ENCODE data around the gene MMP7. TPM values are rescaled to one million over a fixed set of nuclear protein-coding genes. Genes with fewer than 3 reads are reported as not detected.

MMP7 gene
- total RNA-seq, 1 experiment from 2014 or later: not detected

- Histone ChIP-seq H2BK20ac (ENCODE audit: low read depth, low read length, poor library complexity, severe bottlenecking) (no peak overlapping the region), H2BK5ac (ENCODE audit: insufficient read length, low read length) (no peak overlapping the region), H3K14ac (ENCODE audit: insufficient read depth, low read length) (no peak overlapping the region), H2BK12ac (ENCODE audit: insufficient read length, low read depth, low read length) (no peak overlapping the region), H3K79me2 (ENCODE audit: insufficient read depth, low read length) (no peaks in the 10 kb centered on the region), H3K79me1 (ENCODE audit: insufficient read depth, low read depth, low read length, poor library complexity, severe bottlenecking) (no peaks in the 10 kb centered on the region), H3K18ac (ENCODE audit: insufficient read length, low read depth, low read length) (no peak overlapping the region), H3K4me1 (ENCODE audit: insufficient read depth, low read length) (peaks cover 3% of the 10 kb centered on the region; the same call in 1 of the 2 replicates), H3K9me3 (ENCODE audit: control insufficient read depth, low read depth, low read length) (no peaks in the 10 kb centered on the region), H2AFZ (ENCODE audit: low read length) (no peak overlapping the region), H3K23me2 (ENCODE audit: insufficient read length, low read depth, low read length, poor library complexity, severe bottlenecking) (no peaks in the 10 kb centered on the region), H3K27me3 (ENCODE audit: insufficient read depth, low read length) (no peaks in the 10 kb centered on the region), H3T11ph (ENCODE audit: low read length) (no peak overlapping the region), H2BK120ac (ENCODE audit: low read depth, low read length, poor library complexity, severe bottlenecking) (no peak overlapping the region), H2AK5ac (ENCODE audit: insufficient read length, low read length) (no peak overlapping the region), H3K23ac (ENCODE audit: insufficient read length, low read depth, low read length) (no peak overlapping the region), H2BK15ac (ENCODE audit: low read depth, low read length) (no peak overlapping the region), H3K4ac (ENCODE audit: low read depth, low read length) (no peak overlapping the region), H3K9ac (ENCODE audit: extremely low read depth, insufficient read length, low read length) (no peak overlapping the region), H3K27ac (ENCODE audit: insufficient read length, low read depth, low read length) (no peak overlapping the region), H4K20me1 (ENCODE audit: control insufficient read depth, insufficient read depth, insufficient read length) (no peaks in the 10 kb centered on the region), H4K8ac (replicated peaks; ENCODE audit: insufficient read length, low read depth, low read length) (no peak overlapping the region), H3K56ac (ENCODE audit: insufficient read length, low read depth, low read length) (no peak overlapping the region), H4K5ac (ENCODE audit: insufficient read length, low read depth, low read length) (no peak overlapping the region), H4K91ac (ENCODE audit: insufficient read length, low read depth, low read length) (no peak overlapping the region), H3K4me2 (ENCODE audit: insufficient read depth, insufficient read length, low read length) (no peak overlapping the region)
- TF ChIP-seq CTCF (conservative IDR thresholded peaks at IDR 0.05): no peak
- no peak overlapping the region for H3K27ac Mint-ChIP-seq
- no peaks in the 10 kb centered on the region for H3K36me3 Mint-ChIP-seq (ENCODE audit: insufficient read depth in 1 of 3, low read depth in 3 of 3)
- no peak overlapping the region for H3K4me3 Mint-ChIP-seq
- peaks cover 2 to 3% of the 10 kb centered on the region in 2 experiments; a peak in 2 of 4 replicates for H3K4me1 Mint-ChIP-seq
- H3K27me3 Mint-ChIP-seq (ENCODE audit: low read depth): no peaks in the 10 kb centered on the region
- no peak for DNase-seq
- no peaks in the 10 kb centered on the region for H3K9me3 Mint-ChIP-seq
Measured at GRCh38 chr11:102528618-102529017, 1.9 kb downstream of the MMP7 start.
